CD1c-positive myeloid dendritic cell (primary cell): Measurements from ENCODE around the gene CASP2.
A peak's percentile ranks its signal among the peaks of the same experiment; 100 is the strongest.

ENCODE experiments used
- DNase-seq: peaks from one replicate; pipeline ENCODE4 v3.0.0-alpha.2; 2016; ENCODE audit errors: extremely low spot score

The CASP2 gene

DNA sequence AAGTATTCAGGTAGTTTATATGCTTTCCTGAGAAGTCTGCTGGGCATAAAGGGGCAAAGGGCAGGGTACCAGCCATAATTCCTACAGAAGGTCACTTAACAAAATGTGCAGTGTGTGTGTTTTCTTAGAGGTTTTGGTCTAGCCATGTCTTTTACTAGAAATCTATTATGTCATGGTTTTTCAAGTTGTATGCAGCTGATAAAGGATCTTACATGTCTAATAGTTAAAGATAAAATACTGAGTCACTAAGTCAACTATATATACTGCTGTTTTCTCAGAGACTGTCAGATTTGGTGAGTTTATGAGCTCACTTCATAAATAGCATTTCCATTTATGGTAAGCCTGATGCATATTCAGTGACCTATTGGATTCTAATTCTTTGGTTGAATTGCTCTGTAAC is 7.7 kb downstream of the CASP2 start:
- DNase-seq: no peak

DNA sequence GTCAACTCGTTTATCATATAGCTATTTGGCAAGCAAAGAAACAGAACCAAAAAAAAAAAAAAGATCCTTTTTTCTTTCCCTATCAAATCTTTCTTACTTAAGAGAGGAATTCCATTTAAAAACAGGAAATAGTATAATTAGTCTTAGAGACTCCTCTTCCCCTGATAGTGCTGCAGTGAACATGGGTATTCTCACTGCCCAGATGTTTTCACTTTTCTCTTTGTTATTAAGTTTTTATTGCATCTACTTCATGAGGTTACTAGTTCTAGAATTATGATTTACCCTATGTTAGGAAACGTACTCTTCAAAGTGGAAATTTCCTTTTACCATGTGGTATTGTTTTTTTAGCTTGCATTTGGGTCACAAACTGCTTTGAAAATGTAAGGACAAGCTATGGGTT is 8.5 kb downstream of the CASP2 start:
- no peak for DNase-seq

DNA sequence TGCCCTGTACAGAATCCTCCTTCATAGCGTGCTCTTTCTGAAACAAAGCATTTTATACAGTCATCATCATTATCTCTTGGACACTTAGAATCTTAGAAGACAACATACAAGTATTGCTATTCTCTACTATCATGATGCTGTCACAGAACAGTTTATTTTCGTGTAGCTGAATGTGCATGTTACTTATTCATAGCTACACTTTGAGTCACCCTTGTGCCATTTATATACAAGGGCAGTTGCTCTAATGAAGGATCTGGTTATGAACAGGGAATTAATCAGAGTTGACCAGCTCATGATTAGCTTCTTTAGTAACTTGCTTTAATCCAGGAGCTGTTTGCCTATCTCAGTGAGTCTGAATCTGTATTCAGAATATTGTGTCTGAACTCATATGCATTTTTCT is 11.2 kb downstream of the CASP2 start:
- DNase-seq: no peak

DNA sequence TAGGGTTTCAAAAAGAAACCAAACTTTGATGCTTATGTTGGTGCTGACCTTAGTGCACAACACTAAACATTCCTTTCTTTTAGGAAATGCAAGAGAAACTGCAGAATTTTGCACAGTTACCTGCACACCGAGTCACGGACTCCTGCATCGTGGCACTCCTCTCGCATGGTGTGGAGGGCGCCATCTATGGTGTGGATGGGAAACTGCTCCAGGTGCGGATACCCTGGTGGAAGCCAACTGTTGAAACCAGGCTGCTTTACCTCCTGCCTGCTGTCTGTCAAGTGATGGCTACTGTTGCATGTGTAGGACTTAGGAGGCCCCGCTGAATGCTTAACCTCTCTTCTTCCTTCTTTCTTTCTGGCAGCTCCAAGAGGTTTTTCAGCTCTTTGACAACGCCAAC is 11.7 kb downstream of the CASP2 start:
- peak; percentile 35 for DNase-seq

DNA sequence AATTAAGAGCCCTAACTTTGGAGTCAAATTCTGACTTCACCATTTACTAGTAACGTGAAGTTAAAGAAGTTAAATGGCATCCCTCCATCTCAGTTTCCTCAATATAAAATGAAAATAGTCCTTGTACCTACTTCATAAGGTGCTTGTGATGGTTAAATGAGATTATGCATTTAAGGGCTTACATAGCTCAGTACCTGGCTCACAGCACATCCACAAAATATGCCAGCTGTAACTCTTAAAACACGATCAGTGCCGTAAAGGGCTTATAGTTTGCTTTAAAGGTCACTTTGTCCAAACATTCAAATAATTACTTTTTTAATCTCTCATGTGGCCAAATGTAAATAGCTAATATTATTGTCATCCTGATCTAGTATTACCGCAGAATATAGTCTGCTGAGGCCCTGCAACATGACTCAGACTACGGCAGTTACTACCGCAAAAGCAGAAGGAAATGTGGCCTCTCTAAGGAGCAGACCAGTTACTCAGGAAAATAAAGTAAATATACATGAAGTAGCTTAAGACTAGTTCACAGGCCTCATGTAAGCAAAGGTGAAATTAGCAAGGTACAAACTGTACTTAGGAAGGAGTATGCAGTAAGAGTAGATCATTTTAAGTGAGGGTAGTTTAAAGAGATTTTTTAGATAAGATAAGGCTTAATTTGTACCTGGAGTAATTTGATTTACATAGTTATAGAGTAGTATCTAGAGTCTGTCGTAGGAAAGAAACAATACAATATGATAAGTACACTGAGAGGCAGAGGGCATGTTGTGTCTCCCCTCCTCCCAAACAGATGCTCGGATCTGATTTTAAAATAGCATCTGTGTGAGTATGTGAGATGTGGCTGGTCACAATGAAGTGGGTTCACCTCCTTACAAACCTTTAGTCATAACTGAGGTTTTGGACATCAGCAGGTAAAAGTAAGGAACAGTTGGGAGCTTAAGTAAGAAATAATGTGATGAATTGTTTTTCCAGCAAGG is 13.1 kb downstream of the CASP2 start:
- DNase-seq: peak; percentile 68

DNA sequence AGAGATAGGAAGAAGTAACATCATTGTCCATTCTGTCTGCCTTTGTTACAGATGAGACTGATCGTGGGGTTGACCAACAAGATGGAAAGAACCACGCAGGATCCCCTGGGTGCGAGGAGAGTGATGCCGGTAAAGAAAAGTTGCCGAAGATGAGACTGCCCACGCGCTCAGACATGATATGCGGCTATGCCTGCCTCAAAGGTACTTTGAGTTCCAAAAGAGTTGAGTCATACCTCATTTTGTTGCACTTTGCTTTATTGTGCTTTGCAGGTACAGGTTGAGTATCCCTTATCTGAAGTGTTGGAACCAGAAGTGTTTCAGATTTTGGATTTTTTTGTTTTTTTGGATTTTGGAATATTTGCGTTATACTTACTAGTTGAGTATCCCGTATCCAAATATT is 15.6 kb downstream of the CASP2 start:
- no peak for DNase-seq

DNA sequence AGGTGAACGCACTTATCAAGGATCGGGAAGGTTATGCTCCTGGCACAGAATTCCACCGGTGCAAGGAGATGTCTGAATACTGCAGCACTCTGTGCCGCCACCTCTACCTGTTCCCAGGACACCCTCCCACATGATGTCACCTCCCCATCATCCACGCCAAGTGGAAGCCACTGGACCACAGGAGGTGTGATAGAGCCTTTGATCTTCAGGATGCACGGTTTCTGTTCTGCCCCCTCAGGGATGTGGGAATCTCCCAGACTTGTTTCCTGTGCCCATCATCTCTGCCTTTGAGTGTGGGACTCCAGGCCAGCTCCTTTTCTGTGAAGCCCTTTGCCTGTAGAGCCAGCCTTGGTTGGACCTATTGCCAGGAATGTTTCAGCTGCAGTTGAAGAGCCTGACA is 16.8 kb downstream of the CASP2 start:
- DNase-seq: no peak

DNA sequence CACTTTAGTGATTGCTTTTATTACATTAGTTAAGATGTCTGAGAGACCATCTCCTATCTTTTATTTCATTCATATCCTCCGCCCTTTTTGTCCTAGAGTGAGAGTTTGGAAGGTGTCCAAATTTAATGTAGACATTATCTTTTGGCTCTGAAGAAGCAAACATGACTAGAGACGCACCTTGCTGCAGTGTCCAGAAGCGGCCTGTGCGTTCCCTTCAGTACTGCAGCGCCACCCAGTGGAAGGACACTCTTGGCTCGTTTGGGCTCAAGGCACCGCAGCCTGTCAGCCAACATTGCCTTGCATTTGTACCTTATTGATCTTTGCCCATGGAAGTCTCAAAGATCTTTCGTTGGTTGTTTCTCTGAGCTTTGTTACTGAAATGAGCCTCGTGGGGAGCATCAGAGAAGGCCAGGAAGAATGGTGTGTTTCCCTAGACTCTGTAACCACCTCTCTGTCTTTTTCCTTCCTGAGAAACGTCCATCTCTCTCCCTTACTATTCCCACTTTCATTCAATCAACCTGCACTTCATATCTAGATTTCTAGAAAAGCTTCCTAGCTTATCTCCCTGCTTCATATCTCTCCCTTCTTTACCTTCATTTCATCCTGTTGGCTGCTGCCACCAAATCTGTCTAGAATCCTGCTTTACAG is 17.4 kb downstream of the CASP2 start:
- peak; percentile 71 for DNase-seq

DNA sequence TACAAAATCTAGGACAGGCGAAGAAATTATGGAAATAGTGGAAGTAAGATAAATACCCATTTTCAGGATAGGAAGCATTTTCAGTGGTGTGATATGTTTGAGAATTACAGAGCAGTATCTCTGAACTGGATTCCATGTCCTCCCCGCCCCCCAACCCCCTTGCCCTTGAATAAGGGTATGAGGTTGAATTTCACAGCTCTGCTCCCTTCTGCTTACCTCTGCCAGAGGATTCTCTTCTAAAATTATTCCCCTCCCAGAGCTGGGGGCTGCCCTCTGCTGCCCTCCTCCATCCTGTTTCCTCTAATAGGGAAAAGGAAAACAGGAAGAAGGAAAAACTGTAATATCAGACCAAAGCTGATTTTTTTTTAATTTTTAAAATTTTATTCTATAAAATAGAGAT is 20.5 kb downstream of the CASP2 start:
- no peak for DNase-seq

DNA sequence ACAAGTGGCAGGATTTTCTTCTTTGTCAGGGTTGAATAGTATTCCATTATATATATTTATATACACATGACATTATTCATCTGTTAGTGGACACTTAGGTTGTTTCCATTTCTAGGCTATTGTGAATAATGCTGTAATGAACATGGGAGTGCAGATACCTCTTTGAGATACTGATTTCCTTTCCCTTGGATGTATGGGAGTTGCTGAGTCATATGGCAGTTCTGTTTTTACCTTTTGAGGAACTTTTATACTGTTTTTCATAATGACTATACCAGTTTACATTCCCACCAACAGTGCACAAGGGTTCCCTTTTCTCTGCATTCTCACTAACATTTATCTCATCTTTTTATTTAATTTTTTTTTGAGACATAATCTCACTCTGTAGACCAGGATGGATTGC is 26.0 kb downstream of the CASP2 start:
- peak; percentile 82 for DNase-seq

DNA sequence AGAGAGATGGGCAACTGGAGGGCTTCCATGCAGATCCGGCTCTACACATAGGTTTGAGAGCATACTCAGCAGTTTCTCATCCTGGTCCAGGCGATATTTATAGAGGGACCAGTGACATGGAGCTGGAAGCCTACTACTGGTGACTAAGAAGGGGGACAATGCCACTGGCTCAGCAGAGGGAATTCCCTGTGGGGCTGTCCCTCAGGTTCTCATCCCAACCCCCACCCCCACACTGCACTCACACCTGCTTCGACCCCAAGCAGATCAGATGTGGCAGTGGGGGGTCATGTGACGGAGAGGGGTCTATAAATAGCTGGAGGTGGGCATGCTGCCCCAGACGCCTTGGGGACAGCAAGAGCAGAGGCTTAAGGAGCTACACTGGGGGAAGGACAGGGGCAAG is 27.6 kb downstream of the CASP2 start, which contains the start of gene CLCN1:
CLCN1 (plus strand) TSS at position 336 of the 400 bp plus-strand sequence. CDS start 102 bp downstream, outside the sequence.
- DNase-seq: no peak

DNA sequence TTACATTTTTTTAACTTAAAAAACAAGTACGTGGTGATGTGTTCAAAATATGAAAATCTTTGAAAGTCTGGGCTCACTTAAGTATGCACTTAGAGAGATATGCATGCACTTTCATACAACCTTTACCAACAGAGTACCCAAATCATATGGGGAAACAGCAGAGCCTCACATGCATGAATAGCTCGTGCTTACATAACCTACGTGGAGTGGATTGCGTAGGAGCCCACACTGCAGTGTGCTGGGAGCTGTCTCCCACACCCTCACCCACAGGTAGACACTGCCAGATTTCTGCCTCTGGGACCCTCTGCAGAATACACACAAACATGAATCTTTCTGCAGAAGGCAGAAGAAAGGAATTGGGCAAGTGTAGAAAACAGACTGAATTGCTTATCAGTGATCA is 28.3 kb downstream of the CASP2 start:
- no peak for DNase-seq

DNA sequence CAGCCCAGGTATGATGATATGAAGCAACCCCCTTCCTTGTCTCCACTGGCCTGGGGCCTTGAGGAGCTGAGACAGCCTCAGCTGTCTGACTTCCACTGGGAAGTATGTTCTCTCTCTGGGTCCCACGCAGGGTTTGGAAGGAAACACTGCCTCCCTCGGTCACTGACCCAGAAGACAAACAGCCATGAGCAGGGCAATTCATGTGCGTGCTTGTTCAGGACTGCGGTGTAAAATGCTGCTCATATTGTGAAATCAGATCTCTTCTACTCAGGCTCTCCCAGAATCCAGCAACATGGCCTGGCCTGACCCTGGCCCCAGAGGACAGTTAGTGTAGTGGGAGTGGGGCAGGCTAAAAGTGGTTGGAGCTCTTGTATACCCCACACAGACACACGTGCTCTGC is 30.5 kb downstream of the CASP2 start:
- DNase-seq: peak; percentile 63

DNA sequence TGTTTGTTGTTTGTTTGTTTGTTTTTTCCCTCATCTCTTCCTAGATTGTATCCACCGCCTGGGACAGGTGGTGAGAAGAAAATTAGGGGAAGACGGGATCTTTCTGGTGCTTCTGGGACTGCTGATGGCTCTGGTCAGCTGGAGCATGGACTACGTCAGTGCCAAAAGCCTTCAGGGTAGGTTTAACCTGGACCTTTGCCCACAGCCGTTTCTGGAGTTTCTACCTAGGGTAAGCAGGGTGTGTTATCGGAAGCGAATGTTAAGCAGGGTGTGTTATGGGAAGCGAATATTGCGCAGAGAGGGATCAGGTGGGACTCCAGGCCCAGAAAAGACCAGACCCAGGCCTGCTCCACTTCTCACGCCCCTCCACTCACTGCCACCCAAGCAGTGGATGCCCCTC is 32.5 kb downstream of the CASP2 start:
- no peak for DNase-seq

DNA sequence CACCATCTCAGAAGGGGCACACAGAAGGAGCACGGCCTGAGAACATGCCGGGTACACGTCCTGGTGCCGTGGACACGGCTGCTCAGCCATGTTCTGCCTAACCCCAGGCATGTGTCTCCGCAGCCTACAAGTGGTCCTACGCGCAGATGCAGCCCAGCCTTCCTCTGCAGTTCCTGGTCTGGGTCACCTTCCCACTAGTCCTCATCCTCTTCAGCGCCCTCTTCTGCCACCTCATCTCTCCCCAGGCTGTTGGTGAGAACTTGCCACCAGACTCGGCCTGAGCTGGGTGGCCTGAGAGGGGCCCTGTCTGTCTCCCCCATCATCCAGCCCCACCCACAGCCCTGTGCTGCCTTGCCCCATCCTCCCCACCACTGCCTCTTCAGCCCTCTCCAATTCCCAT is 33.1 kb downstream of the CASP2 start:
- no peak for DNase-seq

DNA sequence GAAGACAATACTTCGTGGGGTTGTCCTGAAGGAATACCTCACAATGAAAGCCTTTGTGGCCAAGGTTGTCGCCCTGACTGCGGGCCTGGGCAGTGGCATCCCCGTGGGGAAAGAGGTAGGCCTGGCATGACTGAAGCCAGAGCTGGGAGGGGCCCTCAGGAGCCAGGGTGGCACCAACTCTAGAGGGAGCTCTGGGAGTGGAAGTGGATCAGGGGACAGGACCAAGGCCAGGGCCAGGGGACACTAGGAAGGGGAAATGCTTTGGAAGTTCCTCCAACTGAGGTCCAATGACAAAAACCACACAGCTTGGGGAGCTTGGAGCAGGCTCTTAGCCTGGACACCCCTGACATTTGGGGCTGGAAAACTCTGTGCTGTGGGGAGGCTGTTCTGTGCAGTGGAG is 33.6 kb downstream of the CASP2 start:
- DNase-seq: peak; percentile 75

DNA sequence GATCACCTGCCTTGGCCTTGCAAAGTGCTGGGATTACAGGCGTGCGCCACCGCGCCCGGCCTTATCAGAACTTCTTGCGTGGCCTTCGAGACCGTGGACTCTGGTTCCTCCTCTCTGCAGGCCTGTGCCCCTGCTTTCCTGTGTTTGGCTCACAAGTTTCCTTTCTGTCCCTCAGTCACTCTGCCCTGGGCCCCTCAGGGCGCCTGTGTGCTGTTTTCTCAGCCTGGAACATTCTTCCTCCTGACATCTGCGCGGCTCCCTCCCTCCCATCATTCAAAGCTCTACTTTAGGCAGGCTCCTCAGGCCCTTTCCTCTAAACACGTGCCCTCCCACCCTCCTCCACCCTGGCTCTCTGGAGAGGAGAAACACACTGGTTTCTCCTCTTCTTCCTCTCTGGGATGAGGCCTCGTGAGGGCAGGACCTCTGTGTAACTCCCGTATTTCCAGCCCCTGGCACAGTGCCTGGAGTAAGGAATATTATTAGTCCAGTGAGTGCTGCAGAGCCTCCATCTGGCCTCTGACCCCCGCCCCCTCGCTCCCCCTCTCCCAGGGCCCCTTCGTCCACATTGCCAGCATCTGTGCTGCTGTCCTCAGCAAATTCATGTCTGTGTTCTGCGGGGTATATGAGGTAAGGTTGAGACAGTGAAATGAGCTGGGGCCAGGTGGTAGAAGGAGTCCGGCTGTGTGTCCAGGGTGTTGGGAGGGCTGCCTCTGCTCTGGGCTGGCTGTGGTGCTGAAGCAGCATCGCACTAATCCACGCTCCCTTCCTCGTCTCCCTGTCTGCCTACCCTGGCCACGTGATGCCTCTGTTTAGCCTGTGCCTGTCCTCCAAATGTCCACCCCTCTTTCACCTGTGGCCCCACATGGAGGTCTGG is 34.8 kb downstream of the CASP2 start:
- no peak for DNase-seq

DNA sequence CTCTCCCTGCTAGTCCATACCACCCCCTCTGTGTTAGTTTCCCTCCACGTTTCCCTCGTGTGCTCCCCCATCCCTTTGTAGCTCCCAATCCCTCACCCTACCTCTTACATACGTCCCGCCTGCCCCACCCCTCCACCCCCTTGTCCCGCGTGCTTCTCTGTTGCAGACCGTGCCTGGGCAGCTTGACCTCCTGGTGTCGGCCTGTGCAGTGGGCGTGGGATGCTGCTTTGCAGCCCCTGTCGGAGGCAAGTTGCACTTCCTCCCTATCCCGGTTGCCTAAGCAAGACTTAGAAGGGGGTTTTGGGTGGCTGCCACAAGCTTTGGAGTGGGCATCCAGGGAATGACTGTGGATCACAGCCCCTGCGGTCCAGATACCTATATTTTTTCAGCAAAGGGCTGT is 35.5 kb downstream of the CASP2 start:
- DNase-seq: peak; percentile 72

DNA sequence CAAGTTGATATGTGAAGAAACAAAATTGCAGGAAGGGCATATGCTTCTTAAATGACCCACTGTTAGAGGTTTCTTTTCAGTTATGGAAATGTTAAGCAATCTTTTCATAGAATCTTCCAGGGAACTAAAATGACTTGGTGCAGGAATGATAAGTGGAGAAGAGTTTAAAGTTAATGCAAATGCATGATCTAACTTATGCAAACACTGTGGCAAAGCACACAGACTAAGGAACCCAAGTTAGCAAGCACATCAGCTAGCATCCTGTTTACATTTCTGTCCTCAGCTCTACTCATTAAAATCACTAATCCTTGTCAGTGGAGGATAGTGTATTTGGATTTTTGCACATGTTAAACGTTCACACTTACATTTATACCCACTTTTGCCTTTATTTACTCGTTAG is 37.1 kb downstream of the CASP2 start:
- DNase-seq: no peak

DNA sequence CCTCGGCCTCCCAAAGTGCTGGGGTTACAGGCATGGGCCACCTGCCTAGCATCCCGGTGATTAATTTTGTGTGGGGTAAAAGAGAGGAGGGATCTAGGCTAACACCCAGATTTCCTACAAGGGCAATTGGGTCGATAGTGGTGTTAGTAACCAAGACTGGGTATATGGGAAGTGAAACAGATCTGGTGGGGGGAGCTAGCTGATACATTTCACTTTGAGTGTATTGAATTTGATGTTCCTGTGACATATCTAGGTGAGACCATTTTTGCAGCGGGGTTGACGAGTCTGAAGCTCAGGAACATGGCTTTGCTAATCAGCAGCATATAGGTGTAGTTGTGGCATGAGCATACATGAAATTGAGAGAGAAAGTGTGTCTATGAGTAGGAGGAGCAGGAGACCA is 39.8 kb downstream of the CASP2 start:
- peak; percentile 46 for DNase-seq

DNA sequence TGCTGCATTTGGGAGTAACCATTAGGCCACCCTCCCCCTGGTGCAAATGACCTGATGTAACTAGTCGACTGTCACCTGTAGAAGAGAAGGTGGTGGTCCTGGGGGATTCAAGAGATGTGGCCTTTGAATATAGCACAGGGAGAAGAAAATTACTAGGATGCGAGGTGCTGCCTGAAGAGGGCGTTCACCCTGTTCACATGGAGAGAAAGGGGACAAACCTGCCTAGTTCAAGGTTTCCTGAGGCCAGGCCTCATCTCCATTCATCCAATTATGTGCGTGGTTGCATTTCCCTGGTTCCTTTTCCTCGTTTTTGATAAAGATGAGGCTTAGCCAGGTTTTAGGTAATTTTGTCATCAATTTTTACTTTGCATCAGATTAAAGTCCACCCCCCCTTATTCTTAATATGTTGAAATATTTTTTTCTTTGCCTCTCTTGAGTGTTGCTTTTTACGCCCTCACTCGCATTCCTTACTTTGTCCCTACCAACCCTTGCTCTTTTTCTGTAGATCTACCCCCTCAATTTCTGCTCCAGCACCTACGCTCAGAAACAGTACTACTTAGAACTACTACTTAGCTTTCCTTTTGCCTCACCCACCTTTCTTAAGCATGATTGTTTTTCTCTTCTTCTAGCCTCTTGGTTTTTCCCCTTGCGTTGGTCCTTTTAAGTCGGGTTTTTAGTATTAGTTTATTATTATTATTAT is 41.5 kb downstream of the CASP2 start:
- DNase-seq: no peak
